GM23338 (cell line): ENCODE data around the gene C5orf22.

Experiments used
- EZH2 ChIP-seq: fragments of 200-600 bp; sonication (generic); IDR thresholded peaks from one replicate; pipeline ENCODE4 v1.8.0; 2017; ENCODE audit warnings: antibody characterized with exemption, mild to moderate bottlenecking, low read depth; ENCODE audit not compliant: unreplicated experiment
- JUNB ChIP-seq: IDR thresholded peaks from one replicate; pipeline ENCODE4 v1.6.1; 2016; ENCODE audit warnings: antibody characterized with exemption; ENCODE audit not compliant: unreplicated experiment
- POLR2AphosphoS5 ChIP-seq: IDR thresholded peaks from 2 replicates; pipeline ENCODE4 v1.6.1; 2016; ENCODE audit warnings: antibody characterized with exemption, low read depth
- TF ChIP-seq, protein P1 (sequence below), 2 experiments: fragments of 200-600 bp in 1 of 2; sonication (generic) in 1 of 2; conservative IDR thresholded peaks; 2 replicates each; pipeline versions ENCODE4 v1.5.1 to v1.6.1; 2016 to 2017; ENCODE audit warnings: antibody characterized with exemption in 2 of 2, low read depth in 2 of 2, mild to moderate bottlenecking in 2 of 2, moderate library complexity in 1 of 2

DNA sequence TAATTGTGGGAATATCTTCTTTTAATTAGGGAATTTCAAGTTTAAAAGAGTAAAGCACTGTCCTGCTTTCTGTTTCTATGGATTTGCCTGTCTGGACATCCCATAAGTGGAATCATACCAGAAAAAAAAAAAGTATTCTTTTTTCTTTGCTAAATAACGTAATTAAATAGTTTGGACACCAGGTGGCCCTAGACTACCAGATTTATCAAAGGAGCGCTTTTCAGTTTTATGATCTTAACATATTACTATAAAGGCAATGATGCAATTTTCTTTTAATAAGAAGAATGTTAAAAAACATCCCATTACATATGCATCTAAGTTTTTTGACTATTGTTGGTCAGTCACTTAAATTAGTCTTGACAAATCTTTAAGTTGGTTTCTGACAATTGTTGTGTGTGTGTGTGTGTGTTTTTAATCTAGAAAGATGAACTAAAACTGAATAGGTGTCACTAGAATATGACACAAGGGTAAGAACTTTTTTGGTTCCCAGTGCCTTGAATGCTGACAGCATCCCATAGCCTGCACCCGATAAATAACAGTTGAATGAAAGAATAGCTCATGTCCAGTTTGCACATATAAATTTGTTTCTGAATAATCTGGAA, 49.5 kb downstream of the C5orf22 start:
- TF ChIP-seq EZH2: no peak
- no peak for TF ChIP-seq JUNB
- TF ChIP-seq, protein P1, sequence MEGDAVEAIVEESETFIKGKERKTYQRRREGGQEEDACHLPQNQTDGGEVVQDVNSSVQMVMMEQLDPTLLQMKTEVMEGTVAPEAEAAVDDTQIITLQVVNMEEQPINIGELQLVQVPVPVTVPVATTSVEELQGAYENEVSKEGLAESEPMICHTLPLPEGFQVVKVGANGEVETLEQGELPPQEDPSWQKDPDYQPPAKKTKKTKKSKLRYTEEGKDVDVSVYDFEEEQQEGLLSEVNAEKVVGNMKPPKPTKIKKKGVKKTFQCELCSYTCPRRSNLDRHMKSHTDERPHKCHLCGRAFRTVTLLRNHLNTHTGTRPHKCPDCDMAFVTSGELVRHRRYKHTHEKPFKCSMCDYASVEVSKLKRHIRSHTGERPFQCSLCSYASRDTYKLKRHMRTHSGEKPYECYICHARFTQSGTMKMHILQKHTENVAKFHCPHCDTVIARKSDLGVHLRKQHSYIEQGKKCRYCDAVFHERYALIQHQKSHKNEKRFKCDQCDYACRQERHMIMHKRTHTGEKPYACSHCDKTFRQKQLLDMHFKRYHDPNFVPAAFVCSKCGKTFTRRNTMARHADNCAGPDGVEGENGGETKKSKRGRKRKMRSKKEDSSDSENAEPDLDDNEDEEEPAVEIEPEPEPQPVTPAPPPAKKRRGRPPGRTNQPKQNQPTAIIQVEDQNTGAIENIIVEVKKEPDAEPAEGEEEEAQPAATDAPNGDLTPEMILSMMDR (conservative IDR thresholded peaks at IDR 0.05; ENCODE audit: low read depth in 2 of 2): peak in 1 of 2 experiments; percentile 81; a peak in 3 of 4 replicates
- no peak for TF ChIP-seq POLR2AphosphoS5
